Esophagus squamous epithelium (tissue), 5 donors: ENCODE data around the gene KLHL29. TPM values are rescaled to one million over a fixed set of nuclear protein-coding genes. Genes with fewer than 3 reads are reported as not detected.

Experiments
- DNase-seq: peaks from one replicate; lab custom pipeline; 2025; lab: John Stamatoyannopoulos, UW
- H3K27ac ChIP-seq, 4 donors: fragments of 200-600 bp; sonication (generic); one replicate each; pipeline ENCODE4 v1.5.1; 2016 to 2019; ENCODE audit warnings: mild to moderate bottlenecking in 1 of 4
- H3K27me3 ChIP-seq, 4 donors: fragments of 200-600 bp; sonication (generic); 1 replicate in 3 of 4; 2 replicates in 1 of 4; pipeline versions ENCODE4 v1.5.1 to v1.6.0; 2017 to 2021; ENCODE audit warnings: antibody characterized with exemption in 1 of 4
- H3K36me3 ChIP-seq, 3 donors: fragments of 200-600 bp; sonication (generic); one replicate each; pipeline ENCODE4 v1.5.1; 2016 to 2019
- H3K4me1 ChIP-seq, 3 donors: fragments of 200-600 bp; sonication (generic); one replicate each; pipeline ENCODE4 v1.5.1; 2017 to 2019
- H3K4me3 ChIP-seq, 4 donors: fragments of 200-600 bp; sonication (generic); 1 replicate in 3 of 4; 2 replicates in 1 of 4; pipeline ENCODE4 v1.5.1; 2016 to 2019; ENCODE audit warnings: mild to moderate bottlenecking in 2 of 4, moderate library complexity in 1 of 4
- H3K9me3 ChIP-seq, 3 donors: fragments of 200-600 bp; sonication (generic); one replicate each; pipeline ENCODE4 v1.5.1; 2016 to 2019
- CTCF ChIP-seq, 6 experiments: fragments of 450-650 bp in 4 of 6; fragments of 200-600 bp in 2 of 6; sonication (generic) in 2 of 6; IDR thresholded peaks; one replicate each; pipeline ENCODE4 v1.5.1; 2016 to 2019; ENCODE audit warnings: antibody characterized with exemption in 6 of 6, mild to moderate bottlenecking in 4 of 6, moderate library complexity in 4 of 6
- POLR2A ChIP-seq, 4 donors: fragments of 450-650 bp; IDR thresholded peaks; one replicate each; pipeline ENCODE4 v1.6.1; 2017; ENCODE audit warnings: antibody characterized with exemption in 4 of 4, mild to moderate bottlenecking in 4 of 4, moderate library complexity in 3 of 4
- WGBS, 2 donors: methylation state at CpG; one replicate each; pipeline ENCODE4 v1.1.5; 2018; 5-methylcytosine and 5-hydroxymethylcytosine counted together
- intact Hi-C: fragments of 100-400 bp; cut with DNase I; formaldehyde crosslinking; loops from one replicate; pipeline ENCODE4 v1.15.0; 2022
- total RNA-seq, 4 donors: library from RNA; depleted of rRNA; stranded (reverse); fragments of >200 nt; gene quantifications; one replicate each; pipeline ENCODE4 v1.1.0, GENCODE V29; 2016
- donor health status: DM: yes; HTN: yes; CAD: no.

Gene KLHL29
- total RNA-seq, 4 donors from 2014 or later = 3.4 to 11.8 (median 5.9) TPM

GRCh38 chr2:23423062-23423872 is 38.3 kb downstream of the KLHL29 start:
- H3K27me3 ChIP-seq = no peaks in the 10 kb centered on the region
- H3K4me3 ChIP-seq = no peak overlapping the region
- no peaks in the 10 kb centered on the region for H3K9me3 ChIP-seq
- DNase-seq = no peak
- peak overlapping the region in 1 of 4 donors; percentile 6 for H3K27ac ChIP-seq
- 85 to 90% methylated on average over 6 to 21 of the region's 31 CpGs for WGBS, 2 donors
- TF ChIP-seq POLR2A (IDR thresholded peaks at IDR 0.05) (no peak), CTCF (IDR thresholded peaks at IDR 0.05) (no peak)
- peaks cover 3 to 47% (median 32%) of the 10 kb centered on the region in 3 donors for H3K4me1 ChIP-seq
- no peaks in the 10 kb centered on the region for H3K36me3 ChIP-seq
- intact Hi-C loops = no loop called here

DNA sequence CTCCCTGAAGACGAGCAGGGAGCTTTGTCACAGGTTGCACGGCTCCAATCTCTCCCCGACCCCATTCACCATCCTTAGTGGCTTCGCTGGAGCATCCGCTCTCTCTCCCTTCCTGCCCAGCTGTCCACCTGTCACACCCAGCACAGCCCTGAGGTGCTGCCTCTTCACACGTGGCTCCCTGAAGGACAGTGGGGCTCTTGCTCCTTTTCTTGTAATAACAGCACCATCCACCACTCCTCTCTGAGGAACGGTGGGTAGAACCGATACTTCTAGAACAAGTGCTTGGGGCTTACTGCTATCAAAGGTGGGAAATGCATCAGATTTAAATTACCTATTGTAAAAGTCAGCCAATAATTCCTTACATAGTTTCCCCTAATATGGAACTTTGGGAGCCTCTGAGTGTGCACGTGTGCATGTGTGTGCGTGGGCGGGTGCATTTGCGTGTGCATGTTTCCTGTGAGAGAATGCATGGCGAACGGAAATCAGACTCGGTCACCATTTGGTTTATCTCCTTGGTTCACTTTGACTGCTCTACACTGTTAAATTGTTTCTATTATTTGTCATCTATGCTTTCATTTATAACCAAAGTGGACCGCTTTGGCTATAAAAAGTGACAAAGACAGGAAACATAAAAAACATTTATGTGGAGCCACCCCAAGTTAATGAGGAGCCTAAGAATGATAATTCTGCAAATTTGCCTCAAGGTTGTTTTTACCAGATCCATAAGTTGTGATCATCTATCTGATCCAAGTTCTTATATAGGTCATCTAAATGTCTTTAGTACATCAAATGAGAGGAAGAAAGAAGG is 39.1 kb downstream of the KLHL29 start:
- Histone ChIP-seq H3K36me3 (no peaks in the 10 kb centered on the region), H3K27ac (peak overlapping the region in 2 of 4 donors; percentile 6 to 17), H3K9me3 (no peaks in the 10 kb centered on the region), H3K4me3 (no peak overlapping the region), H3K4me1 (peaks cover 3 to 39% (median 25%) of the 10 kb centered on the region in 3 donors), H3K27me3 (no peaks in the 10 kb centered on the region)
- DNase-seq = no peak
- intact Hi-C loops = no loop called here
- 85 to 89% methylated on average over 13 to 16 of the region's 16 CpGs for WGBS, 2 donors
- TF ChIP-seq POLR2A (IDR thresholded peaks at IDR 0.05) (no peak), CTCF (IDR thresholded peaks at IDR 0.05) (no peak)

DNA sequence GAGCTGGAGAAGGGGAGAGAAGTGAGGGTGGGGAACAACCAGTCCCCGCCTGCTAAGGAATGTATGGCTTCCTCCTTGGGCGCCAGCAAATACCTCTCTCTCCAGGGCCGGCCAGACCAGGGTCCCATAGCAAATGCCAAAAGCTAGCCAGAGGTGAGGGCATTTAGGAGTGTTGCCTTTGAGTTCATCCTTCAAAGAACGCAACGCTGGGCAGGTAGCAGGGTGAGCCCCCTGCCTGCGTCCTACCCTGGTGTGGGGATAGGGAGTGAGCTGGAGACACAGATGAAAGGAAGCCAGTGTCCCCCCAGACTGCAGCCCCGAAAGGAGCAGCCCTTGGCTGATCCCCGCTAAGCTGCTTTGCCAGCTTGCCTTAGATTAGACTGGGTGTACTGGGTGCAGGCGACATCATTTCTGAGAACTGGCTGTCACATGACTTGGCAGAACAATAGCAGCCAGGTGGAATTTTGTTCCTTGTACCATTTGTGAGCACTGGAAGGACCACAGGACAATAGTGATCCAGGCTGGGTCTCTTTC is 40.4 kb downstream of the KLHL29 start:
- peak overlapping the region in 3 of 4 donors; percentile 59 to 69 (median 69) for H3K27ac ChIP-seq
- TF ChIP-seq POLR2A (IDR thresholded peaks at IDR 0.05) (no peak), CTCF (IDR thresholded peaks at IDR 0.05) (no peak)
- 75 to 80% methylated on average over 5 to 6 of the region's 9 CpGs for WGBS, 2 donors
- no peak overlapping the region for H3K4me3 ChIP-seq
- no peaks in the 10 kb centered on the region for H3K36me3 ChIP-seq
- H3K4me1 ChIP-seq = peaks cover 3 to 25% (median 19%) of the 10 kb centered on the region in 3 donors
- intact Hi-C loops = no loop called here
- no peak for DNase-seq
- no peaks in the 10 kb centered on the region for H3K27me3 ChIP-seq
- H3K9me3 ChIP-seq = no peaks in the 10 kb centered on the region

- Histone ChIP-seq H3K4me1 (peaks cover 3 to 25% (median 19%) of the 10 kb centered on the region in 3 donors), H3K27ac (peak overlapping the region in 3 of 4 donors; percentile 59 to 69 (median 69)), H3K9me3 (no peaks in the 10 kb centered on the region), H3K27me3 (no peaks in the 10 kb centered on the region), H3K36me3 (no peaks in the 10 kb centered on the region), H3K4me3 (no peak overlapping the region)
- 75 to 81% methylated on average over 2 to 3 of the region's 3 CpGs for WGBS, 2 donors
- no peak for DNase-seq
- no peak for TF ChIP-seq POLR2A (IDR thresholded peaks at IDR 0.05)
- no peak for TF ChIP-seq CTCF (IDR thresholded peaks at IDR 0.05)
- intact Hi-C loops = no loop called here
Observed at GRCh38 chr2:23425885-23426262, 40.9 kb downstream of the KLHL29 start.
